GM18873 (cell line): Measurements from ENCODE around the gene ISL2.

Experiments
- ATAC-seq: cut with Tn5 transposase; IDR thresholded peaks from one replicate; pipeline ENCODE4 v1.9.1; 2021; ENCODE audit warnings: mild to moderate bottlenecking, moderate library complexity, moderate number of reproducible peaks; ENCODE audit not compliant: unreplicated experiment, low FRiP score

Gene ISL2

DNA sequence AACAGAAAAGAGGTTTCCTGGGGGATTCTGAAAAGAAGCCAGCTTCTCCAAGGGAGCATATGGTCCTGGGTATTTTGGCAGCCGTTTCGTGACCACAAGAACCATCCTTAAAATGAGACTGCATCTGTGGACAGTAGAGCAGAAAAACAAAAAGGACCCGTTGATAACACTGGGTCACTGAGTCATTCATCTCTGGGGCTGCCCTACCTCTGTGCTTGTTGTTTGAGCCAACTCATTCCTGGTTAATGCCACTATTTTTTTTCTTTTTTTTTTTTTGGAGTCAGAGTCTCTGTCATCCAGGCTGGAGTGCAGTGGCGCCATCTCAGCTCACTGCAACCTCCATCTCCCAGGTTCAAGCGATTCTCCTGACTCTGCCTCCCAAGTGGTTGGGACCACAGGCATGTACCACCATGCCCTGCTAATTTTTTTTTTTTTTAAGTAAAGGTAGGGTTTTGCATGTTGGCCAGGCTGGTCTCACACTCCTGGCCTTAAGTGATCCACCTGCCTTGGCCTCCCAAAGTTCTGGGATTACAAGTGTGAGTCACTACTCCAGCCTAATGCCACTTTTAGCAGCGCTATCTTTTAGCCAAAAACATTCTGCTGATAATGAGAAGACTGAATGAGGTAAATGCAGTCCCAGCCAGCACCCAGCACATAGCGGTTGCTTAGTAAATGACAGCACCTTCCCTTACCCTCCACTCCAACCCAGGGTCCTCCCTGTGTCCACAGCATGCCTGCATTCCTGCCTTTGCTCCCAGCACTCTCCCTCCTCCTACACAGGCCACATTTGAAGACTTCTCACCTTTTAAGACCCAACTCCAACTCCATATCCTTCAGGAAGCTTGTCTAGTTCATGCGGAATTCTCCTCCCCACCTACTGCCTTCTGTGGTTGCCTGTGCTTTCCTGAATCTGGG is 9.1 kb upstream of the ISL2 start:
- ATAC-seq = no peak

DNA sequence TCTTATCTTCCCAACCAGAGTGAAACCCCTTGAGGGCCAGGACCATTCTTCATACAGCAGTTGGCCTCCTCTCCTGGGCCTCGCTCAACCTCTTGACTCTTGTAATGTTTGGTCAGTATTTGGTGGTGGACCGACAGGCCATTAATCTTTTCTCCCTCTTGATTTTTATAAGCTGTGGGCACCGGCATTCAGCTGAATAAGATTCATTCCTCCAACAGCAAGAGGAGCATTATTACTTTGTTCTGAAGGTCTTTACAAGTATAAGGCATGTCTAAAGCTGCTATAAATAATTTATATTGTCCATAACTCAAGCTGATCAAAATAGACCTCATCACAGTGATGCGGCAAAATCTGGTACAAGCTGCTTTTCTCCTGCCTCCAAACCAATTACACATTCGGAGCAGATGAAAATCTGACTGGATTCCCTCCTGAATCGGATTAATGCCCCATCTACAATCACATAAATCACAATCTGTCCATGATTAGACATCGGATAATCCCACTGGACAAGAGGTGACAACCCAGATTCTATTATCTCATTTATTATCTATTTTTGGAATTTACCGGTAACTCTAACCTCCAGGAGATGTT is 8.4 kb upstream of the ISL2 start:
- no peak for ATAC-seq

DNA sequence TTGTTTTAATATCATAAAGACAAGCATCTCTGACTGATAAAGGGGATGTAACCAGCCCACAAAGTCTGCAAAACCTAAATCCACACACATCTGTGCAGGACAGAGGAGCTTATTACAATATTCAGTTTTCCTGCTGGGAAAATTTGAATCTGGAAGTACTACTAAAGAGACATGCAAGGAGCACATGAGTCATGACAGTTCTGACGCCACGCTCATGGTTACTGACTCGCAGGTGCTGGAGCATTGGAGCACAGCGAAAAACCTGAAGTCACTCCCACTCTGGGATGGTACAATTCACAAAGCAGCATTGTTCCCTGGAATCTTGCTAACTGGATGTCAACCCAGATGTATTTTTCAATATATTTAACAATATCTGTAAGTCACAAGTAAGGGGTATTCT is 7.6 kb upstream of the ISL2 start:
- ATAC-seq = no peak

DNA sequence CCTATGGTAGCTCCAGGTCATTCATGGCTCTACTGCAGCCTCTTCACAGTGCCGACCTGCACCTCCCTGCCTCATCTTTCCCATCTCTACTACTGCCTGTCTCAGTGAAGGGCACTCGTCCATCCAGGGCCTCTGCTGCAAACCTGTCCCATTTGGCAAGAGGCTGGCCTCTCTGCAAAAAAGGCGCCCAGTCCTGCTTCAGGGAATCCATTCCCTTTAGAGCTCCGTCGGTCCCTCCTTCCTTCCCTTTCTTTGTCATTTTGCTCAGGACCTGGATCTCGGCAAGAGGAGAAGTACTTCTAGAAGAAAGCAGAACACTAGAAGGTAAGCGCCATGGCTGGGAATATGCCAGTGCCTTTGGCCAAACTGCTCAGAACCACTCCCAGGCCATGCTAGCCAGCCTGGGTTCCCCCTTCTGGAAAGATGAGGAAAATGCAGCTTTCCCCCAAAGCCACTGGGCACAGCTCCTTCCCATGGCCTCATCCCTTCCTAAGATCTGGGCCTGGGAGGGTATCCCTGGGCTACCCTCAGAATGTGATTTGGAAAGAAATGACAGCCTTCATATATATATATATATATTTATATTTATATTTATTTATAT is 6.4 kb upstream of the ISL2 start:
- ATAC-seq = no peak

DNA sequence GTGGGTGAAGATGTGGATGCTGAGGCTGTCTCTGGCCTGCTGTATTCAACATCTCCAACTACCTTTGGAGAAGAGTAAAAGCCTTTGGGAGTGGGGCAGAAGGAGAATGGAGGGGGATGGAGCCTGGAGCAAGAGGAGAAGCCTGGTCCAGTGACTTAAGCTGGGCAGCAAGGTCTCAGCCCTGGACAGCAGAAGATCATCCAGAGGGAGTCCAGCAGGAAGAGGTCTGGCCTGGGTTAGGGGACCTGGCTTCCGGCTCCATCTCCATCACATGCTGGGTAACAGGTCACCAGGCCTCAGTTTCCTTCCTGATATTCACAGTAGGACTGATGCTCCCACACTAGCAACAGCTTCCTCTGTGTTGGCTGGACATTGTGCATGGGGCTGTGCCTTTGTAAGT is 3.8 kb upstream of the ISL2 start:
- ATAC-seq = no peak

DNA sequence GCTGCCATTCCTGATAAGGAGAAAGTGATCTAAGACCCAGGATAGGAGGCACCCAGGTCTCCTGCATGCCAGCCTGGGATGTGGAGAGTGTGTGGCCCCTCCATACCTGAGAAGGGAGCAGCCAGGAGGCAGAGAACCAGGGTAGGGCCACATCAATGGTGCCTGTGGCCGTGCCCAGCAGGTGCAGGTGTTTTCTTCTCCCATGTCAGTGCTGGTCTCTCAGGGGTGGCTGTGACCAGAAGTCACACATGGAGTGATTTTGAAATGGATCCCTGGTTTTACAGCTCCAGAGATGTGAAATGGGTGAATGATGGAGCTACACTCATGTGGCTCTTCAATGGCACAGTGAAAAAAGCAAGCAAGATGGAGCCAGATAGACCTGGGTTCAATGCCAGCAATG is 3.3 kb upstream of the ISL2 start:
- no peak for ATAC-seq

DNA sequence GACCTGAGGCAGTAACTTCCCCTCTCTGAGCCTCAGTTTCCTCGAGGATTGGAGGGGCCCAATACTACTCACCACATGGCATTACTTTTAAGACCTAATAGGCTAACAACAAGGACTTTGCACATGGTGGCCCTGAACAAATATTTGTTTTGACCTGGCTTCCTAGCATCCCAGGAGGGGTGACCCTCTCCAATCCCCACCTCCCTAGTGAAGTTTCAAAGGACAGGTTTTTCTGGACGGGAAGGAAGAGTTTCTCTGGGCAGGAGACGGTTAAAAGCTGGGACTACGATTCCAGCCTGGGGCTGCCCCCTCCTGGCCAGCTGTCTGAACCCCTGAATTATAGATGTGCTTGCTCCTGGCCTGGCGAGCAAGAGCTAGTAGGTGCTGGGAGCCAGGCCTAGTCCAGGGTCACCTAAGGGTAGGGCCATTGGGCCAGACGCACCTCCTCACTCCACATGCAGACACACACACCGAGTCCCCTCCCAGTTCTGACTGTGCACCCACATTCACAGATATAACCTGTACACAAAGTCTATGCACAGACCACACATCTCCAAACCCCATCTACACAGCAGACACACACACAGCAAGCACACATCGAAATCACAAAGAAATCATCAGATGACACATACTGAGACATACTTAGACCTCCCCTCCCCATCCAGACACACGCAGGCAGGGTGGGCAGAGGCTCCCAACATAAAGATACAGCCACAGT is 2.7 kb upstream of the ISL2 start:
- ATAC-seq = no peak

DNA sequence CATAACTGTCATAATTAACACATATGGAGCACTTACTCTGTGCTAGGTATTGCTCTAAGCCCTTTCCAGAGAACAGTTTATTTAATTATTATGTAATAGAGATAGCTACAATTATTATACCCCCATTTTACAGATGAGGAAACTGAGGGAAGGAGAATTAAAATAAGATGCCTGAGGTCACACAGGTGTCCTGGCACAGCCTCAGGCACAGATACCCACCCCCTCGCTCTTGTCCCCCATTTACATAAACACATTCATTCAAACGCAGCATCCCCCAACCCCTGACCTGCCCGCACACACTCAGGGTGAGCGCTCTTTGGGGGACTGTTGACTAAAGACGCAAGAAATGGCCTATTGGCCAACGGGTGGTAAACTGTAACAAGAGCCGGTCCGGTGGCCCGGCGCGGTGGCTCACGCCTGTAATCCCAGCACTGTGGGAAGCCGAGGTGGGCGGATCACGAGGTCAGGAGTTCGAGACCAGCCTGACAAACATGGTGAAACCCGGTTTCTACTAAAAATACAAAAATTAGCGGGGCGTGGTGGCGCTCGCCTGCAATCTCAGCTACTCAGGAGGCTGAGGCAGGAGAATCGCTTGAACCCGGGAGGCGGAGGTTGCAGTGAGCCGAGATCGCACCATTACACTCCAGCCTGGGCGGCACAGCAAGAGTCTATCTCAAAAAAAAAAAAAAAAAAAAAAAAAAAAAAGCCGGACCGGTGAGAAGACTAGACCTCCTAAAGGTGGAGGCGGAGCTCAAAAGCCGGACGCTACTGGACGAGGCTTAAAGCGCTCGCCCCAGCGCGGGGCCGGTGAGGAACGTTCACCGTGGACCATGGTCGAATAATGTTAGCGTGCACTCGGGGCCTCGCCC is 1.9 kb upstream of the ISL2 start:
- no peak for ATAC-seq

DNA sequence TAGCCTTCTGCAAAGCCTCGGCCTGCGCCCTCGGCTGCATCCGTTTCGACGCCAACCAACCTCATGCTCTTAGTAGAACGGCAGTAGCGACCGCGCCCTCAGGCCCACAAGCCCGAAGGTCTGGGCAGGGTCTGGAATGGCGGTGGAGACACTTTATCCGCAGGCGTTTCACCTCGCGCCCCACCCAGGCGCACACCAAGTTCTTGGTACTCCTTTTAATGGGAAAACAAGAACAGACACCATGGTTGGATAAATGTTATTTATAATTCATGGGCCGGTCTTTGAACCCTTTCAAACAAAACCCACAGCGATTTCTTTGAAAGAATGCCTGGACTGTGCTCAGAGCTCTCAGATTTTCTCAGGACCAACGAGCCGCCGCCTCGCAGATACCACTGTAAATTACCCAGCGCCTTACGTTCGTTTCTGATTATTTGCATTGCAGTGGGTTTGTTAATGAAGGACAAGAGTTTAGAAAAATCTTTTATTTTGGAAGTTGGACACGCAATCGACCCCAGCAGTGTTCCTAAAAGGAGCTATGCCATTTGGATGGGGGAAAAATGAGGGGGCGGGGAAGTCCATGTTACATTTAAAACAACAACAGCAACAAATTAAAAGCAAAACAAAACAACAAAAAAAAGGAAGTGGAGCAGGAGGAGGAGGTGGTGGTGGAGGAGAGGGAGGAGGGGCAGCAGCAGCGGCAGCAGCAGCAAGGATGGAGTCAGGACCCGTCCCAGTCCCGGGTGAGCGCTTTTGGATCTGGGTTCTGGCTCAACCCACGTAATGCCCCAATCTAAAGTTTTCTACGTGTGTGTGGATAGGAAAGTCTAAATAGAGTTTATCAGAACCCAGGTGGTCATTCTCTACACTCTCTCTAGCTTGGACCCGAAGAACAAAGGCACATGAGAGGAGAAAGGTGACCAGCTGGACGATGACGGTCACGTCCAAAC is 993 bp upstream of the ISL2 start:
- no peak for ATAC-seq

DNA sequence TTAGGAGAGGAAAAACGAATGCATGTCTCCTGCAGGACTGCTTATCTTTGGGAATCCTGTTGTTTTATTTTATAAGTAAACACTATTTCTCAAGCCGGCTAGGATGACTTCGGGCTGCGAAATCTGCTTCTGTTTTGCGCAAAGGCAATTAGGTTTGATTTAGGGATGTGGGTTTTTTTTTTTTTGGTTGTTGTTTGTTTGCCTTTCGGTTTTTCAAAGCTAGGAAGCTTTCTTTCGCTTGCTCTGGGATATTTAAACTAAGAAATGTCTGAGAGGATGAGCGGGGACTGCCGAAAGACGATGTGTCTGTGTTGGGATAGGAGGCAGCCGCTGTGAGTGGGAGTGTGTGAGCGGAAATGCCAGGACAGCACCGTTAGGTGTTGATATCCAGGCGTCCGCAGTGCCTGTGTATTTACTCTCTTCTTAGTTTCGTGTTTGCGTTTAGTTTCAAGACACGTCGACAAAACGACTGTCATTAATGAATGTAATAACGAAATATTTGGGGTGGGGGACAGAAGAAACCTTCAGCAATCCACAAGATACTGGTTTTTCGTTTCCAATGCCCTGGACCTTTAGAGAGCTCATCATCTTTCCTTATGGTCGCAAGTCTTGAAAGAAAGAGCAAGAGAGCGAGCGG is 604 bp downstream of the ISL2 start:
- ATAC-seq = no peak

DNA sequence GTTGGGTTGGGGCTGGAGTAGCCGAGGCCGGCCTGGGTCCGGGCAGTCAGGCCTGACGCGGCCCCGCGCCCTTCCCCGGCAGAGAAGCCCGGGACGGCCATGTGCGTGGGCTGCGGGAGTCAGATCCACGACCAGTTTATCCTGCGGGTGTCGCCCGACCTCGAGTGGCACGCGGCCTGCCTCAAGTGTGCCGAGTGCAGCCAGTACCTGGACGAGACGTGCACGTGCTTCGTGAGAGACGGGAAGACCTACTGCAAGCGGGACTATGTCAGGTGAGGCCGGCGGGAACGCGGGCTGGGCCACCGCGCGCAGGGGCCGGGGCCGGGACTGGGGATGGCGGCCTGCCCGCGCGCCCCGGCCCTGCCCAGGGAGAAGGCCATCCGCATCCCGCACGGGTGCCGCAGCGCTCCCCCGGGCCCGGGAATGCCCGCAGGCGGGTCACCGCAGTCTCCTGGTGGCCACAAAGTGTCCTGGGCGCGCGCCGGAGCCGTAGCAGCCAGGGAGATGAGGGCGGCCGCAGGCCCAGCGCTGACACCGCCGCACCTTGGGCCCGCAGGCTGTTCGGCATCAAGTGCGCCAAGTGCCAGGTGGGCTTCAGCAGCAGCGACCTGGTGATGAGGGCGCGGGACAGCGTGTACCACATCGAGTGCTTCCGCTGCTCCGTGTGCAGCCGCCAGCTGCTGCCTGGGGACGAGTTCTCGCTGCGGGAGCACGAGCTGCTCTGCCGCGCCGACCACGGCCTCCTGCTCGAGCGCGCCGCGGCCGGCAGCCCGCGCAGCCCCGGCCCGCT is 1.3 kb downstream of the ISL2 start:
- no peak for ATAC-seq

DNA sequence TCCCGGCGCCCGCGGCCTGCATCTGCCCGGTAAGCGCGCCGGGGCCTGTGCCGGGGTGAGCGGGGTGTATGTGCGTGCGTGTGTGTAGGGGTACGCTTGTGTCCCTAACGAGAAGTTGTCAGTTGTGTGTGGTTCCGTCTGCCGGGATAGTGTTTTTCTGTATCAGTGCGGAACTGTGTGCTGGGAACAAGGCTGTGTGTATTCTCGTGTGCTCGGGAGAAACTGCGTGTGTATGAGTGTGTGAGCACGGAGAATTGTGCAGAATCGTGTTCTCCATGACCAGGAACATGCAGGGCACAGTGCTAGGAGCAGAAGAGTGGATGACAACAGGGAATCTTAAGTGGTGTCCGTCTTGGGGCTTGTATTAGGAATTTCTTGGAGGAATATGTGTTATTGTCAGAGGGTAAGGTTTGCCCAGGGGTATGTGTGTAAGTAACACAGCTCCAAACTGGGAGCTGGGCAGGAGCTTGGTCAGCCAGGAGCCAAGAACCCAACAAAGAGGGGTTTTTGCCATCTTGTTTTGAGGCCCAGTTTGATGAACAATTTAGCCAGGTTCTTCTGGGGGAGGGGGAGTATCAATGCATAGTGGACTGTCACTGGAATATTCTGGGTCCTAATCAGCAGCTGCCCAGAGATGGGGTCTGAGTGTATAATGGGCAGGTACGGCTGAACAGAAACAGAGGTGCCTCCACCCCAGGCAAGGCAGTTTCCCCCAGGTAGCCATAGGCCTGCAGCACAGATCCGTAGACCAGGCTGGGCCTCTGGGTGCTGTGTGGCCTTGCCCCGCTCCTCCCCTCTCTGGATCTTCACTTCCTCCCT is 2.1 kb downstream of the ISL2 start:
- ATAC-seq = no peak

DNA sequence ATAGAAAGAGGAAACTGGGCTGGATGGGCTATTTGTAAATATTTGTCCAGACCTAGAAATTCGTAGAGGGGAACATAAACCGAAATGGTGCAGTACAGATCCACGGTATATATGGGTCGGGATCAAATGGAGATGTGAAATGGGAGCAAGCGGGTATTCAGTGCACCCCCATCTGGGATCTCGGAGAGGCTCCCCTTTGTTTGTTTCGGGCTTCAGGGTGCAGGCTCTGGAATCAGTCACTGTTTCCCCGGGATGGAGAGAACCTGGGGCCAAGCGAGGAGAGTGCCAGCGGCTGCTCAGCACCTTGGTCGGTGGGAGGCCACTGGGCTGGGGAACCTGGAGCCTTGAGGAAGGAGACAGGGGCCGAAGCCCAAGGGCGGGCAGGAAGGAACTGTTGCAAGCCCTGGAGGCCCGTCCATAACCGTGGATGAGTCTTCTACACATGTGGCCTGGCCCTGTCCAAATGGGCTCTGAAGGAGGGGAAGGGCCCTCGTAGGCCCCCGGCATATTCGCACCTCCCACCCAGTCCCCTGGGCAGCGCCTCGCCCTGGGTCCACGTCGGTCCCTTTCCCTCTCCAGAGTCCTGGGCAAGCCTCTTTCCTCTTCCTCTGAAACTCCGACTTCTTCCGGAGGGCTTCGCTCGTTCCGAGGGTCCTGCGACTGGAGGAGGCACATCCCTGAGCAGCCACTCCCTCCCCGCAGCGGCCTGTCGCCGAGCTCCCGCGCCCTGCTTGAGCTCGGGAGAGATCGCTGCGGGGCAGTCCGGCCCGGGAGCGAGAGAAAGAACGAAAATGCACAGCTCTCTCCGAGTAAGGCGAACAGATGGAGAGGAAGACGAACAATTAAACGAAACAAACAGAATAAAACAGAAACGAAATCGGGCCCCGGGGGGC is 3.0 kb downstream of the ISL2 start:
- ATAC-seq = no peak

DNA sequence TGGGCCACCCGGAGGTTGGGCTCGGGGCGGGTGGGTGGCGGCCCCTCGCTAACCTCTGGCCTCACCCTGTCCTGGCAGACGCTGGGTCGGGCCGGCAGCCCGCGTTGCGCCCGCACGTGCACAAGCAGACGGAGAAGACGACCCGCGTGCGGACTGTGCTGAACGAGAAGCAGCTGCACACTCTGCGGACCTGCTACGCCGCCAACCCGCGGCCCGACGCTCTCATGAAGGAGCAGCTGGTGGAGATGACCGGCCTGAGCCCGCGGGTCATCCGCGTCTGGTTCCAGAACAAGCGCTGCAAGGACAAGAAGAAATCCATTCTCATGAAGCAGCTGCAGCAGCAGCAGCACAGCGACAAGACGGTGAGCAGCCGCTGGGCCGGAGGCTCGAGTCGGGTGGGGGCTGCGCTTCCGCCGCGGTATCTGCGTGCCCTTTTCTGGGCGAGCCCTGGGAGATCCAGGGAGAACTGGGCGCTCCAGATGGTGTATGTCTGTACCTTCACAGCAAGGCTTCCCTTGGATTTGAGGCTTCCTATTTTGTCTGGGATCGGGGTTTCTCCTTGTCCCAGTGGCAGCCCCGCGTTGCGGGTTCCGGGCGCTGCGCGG is 3.7 kb downstream of the ISL2 start:
- no peak for ATAC-seq

DNA sequence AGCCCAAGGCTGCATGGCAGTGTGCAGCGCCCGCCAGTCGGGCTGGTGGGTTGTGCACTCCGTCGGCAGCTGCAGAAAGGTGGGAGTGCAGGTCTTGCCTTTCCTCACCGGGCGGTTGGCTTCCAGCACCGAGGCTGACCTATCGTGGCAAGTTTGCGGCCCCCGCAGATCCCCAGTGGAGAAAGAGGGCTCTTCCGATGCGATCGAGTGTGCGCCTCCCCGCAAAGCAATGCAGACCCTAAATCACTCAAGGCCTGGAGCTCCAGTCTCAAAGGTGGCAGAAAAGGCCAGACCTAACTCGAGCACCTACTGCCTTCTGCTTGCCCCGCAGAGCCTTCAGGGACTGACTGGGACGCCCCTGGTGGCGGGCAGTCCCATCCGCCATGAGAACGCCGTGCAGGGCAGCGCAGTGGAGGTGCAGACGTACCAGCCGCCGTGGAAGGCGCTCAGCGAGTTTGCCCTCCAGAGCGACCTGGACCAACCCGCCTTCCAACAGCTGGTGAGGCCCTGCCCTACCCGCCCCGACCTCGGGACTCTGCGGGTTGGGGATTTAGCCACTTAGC is 4.3 kb downstream of the ISL2 start:
- no peak for ATAC-seq
